GM18861 (cell line): ENCODE data around the gene LRRFIP1.
"Not testable (repeated sequence)": the region's sequence is repeated elsewhere in the genome, so short reads cannot be mapped to it uniquely, and the experiment has no call there.

ENCODE experiments used
- ATAC-seq: cut with Tn5 transposase; IDR thresholded peaks from one replicate; pipeline ENCODE4 v1.9.1; 2021; ENCODE audit not compliant: unreplicated experiment

The LRRFIP1 gene

GRCh38 chr2:237597196-237598145, 29.9 kb upstream of the LRRFIP1 start:
- ATAC-seq, result no peak

- no peak for ATAC-seq
These were observed 28.7 kb upstream of the LRRFIP1 start for GRCh38 chr2:237598468-237599208.

GRCh38 chr2:237599465-237600110, 27.8 kb upstream of the LRRFIP1 start:
- ATAC-seq, result no peak

- ATAC-seq, result no peak
These were observed 27.1 kb upstream of the LRRFIP1 start for GRCh38 chr2:237600205-237600846.

DNA sequence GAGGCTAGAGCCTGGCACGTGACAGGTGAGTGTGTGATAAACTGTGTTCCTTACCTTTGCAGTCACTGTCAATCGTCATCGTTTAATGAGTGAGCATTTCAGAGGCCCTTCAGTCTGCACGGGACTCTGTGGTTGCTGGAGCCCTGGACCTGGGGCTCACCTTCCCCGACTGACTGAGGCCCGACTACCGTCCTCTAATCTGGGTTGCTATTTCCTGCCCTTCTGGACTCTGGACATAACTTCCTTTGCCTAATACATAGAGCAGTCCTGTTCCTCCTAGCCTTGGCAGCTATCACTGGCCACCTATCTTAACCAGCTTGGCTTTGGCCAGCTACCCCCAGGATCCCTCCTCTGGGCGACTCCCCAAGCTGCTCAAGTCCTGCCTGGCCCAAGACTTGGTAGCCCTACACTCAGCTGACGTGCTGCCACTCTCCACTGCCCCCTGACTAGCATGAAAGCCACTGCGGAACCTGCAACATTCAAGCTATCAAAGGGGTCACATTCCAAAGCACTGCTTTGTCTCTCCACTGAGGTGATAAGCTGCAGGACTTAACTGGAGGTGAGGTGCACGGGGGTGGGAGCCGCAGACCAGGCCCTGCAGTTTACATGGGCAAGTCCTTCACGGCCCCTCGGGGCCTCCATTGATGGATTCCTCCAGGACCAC, 25.8 kb upstream of the LRRFIP1 start:
- no peak for ATAC-seq

- no peak for ATAC-seq
These were observed 25.0 kb upstream of the LRRFIP1 start for GRCh38 chr2:237602409-237602808.

DNA sequence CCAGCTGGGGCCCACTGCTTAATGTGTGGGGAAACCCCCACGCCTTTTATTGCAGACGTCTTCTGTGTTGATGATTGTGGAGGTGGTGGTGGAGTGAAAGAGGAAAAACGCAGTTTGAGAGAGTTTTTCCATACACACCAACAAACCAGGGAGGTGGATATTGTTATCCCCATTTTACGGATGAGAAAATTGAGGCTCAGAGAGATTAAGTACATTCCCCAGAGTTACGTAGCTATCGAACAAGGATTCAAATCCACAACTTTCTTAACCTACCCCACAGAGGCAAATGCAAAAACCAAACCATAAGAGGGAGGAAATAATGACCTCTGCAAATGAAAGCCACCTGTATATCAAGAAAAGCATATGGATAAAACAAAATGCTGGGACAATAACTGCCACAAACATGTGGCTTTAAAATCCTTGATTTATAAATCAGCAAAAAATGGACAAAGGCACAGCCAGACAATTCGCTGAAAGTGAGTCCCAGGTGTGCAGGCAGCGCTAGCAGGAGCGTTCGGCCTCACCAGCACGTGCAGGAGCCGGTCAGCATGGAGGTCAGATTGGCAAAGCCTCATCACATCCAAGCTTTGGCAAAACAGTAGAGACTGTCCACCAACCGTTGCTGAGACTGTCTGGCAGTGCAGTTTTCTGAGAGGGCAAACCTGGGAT, 24.2 kb upstream of the LRRFIP1 start:
- ATAC-seq, result no peak

GRCh38 chr2:237603718-237604362, 23.5 kb upstream of the LRRFIP1 start:
- no peak for ATAC-seq

GRCh38 chr2:237604391-237604790, 23.0 kb upstream of the LRRFIP1 start:
- no peak for ATAC-seq

DNA sequence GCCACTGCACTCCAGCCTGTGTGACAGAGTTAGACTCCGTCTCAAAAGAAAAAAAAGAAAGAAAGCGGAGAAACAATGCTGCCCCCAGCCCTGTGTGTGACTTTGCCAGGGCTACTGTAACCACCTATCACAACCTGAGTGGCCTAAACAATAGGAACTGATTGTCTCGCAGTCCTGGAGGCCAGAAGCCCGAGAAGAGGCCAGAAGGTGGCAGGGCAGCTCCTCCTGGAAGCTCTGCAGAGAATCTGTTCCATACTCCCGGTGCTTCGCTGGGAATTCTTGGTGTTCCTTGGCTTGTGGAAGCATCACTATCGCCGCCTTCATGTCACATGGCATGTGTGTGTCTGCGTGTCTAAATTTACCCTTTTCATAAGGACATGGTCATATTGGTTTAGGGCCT, 22.4 kb upstream of the LRRFIP1 start:
- no peak for ATAC-seq

- ATAC-seq, result not testable (repeated sequence)
These were observed 20.9 kb upstream of the LRRFIP1 start for GRCh38 chr2:237606522-237606921.

- no peak for ATAC-seq
These were observed 14.6 kb upstream of the LRRFIP1 start for GRCh38 chr2:237612527-237613357.

DNA sequence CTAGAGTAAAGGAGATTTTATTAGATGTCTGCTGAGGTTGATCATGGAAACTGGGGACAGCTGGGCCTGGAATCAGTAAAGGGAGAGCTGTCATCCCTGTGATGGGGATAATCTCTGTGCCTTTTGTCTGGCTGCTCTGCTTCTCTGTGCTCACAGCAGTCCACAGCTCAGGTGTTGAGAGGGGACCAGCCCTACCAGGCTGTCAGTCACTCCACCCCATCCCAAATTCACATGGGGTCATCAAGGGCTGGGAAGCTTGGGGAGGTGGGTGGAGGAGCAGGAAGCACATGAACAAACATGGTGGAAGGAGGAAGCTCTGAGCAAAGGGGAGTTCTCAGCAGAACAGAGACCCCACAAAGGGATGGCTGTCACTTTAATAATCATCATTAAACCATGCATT, 13.7 kb upstream of the LRRFIP1 start:
- no peak for ATAC-seq

GRCh38 chr2:237614151-237614720, 13.2 kb upstream of the LRRFIP1 start:
- no peak for ATAC-seq

DNA sequence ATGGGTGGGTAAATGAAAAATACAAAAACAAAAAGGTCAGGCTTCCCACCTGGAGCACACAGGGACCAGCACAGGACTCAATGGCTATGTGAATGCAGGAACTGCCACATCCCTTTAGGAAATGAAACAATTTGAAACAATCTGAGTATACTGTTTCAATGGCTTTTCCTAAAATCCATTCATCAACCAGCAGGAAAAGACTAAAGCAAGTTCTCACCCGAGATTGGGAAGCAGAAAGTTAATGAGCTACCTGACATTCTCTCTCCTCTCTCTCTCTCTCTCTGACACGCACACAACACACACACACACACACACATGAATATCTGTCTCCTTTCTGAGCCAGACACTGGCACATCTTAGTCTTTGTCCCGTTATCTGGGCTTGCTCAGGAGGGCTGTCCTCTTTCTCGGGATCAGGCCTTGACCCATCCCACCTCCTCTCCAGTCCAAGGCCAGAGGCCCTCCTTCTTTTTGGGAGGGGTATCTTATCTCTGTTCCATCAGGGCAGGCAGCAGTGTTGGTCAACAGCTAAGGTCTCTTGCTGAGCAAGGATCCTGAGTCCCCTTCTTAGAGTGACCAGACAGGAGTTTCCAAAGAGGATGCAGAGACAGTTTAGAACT, 11.6 kb upstream of the LRRFIP1 start:
- ATAC-seq, result no peak

DNA sequence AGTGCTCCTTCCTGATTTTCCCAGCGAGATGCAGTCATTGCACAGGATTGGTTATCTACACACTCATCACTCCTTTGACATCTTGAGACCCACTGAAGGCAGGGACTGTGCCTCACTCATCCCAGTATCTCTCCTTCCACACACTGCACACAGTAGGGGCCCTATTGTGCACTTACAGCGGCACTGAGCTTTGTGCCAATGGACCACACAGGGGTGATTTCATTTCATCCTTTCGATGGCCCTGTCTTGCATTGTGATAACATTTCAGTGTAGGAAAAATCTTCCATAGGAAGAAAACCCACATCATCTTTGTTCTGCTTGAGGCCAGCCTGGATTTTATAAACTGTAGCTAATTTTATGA, 11.0 kb upstream of the LRRFIP1 start:
- no peak for ATAC-seq

GRCh38 chr2:237616734-237617586, 10.4 kb upstream of the LRRFIP1 start:
- no peak for ATAC-seq
